Brain microvascular endothelial cell (primary cell): ENCODE data around the gene TIMM17B.

Experiments used
- DNase-seq: peaks from one replicate; pipeline ENCODE4 v3.0.0-alpha.2; 2020
- H3K27ac ChIP-seq: fragments of 250-450 bp; sonication (Bioruptor Pico); 2 replicates; pipeline ENCODE4 v1.5.1; 2020; ENCODE audit warnings: mild to moderate bottlenecking, moderate library complexity
- H3K27me3 ChIP-seq: fragments of 250-450 bp; sonication (Bioruptor Pico); replicated peaks from 2 replicates; pipeline ENCODE4 v1.5.1; 2020; ENCODE audit warnings: mild to moderate bottlenecking
- H3K36me3 ChIP-seq: fragments of 250-450 bp; sonication (Bioruptor Pico); replicated peaks from 2 replicates; pipeline ENCODE4 v1.5.1; 2020; ENCODE audit warnings: mild to moderate bottlenecking
- H3K4me3 ChIP-seq: 2 replicates; pipeline ENCODE4 v1.5.1; 2011; ENCODE audit warnings: low read depth, mild to moderate bottlenecking, control low read depth, low read length, moderate library complexity
- in situ Hi-C: cut with HindIII; loops from 2 replicates; pipeline ENCODE4 v1.10.0; 2017; ENCODE audit warnings: low sequenced_read_pairs, low pct_ligation_motif_present
- TF ChIP-seq, protein P1 (sequence below): IDR thresholded peaks from 2 replicates; pipeline ENCODE4 v1.5.1; 2011; ENCODE audit warnings: low read depth, mild to moderate bottlenecking, moderate library complexity, low read length, control low read depth, inconsistent platforms; ENCODE audit errors: missing control alignments

Gene TIMM17B

DNA sequence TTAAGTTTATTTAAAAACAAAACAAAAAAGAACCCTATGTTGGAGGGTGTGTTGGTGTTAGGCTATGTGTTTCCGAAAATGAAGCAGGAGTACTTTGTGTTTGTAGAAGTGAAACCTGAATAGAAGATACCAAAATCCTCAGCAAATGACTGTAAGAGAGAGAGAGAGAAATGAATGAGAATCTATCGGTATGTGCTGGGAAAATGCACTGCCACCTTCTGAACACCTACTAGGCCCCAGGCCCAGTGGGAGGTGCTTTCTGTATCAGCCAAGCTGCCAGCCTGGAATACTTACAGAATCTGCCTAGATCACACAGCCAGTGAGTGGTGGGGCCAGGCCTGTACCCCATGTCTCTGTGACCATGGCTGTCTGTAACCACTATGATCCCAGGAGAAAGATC is 36.2 kb upstream of the TIMM17B start:
- TF ChIP-seq, protein P1, sequence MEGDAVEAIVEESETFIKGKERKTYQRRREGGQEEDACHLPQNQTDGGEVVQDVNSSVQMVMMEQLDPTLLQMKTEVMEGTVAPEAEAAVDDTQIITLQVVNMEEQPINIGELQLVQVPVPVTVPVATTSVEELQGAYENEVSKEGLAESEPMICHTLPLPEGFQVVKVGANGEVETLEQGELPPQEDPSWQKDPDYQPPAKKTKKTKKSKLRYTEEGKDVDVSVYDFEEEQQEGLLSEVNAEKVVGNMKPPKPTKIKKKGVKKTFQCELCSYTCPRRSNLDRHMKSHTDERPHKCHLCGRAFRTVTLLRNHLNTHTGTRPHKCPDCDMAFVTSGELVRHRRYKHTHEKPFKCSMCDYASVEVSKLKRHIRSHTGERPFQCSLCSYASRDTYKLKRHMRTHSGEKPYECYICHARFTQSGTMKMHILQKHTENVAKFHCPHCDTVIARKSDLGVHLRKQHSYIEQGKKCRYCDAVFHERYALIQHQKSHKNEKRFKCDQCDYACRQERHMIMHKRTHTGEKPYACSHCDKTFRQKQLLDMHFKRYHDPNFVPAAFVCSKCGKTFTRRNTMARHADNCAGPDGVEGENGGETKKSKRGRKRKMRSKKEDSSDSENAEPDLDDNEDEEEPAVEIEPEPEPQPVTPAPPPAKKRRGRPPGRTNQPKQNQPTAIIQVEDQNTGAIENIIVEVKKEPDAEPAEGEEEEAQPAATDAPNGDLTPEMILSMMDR: no peak
- Histone ChIP-seq H3K27me3 (no peaks in the 10 kb centered on the region), H3K36me3 (peaks cover 5% of the 10 kb centered on the region), H3K4me3 (no peak overlapping the region), H3K27ac (no peak overlapping the region)
- in situ Hi-C loops: no loop called here
- no peak for DNase-seq

GRCh38 chrX:48927736-48928382 is 30.3 kb upstream of the TIMM17B start:
- no peak overlapping the region for H3K4me3 ChIP-seq
- DNase-seq: no peak
- no peak overlapping the region for H3K27ac ChIP-seq
- no peaks in the 10 kb centered on the region for H3K27me3 ChIP-seq
- peaks cover 7% of the 10 kb centered on the region for H3K36me3 ChIP-seq
- in situ Hi-C loops: no loop called here
- TF ChIP-seq, protein P1: no peak

- in situ Hi-C loops: no loop called here
- H3K36me3 ChIP-seq: peaks cover 7% of the 10 kb centered on the region
- H3K27ac ChIP-seq: no peak overlapping the region
Observed at GRCh38 chrX:48927123-48927522, 29.6 kb upstream of the TIMM17B start.

DNA sequence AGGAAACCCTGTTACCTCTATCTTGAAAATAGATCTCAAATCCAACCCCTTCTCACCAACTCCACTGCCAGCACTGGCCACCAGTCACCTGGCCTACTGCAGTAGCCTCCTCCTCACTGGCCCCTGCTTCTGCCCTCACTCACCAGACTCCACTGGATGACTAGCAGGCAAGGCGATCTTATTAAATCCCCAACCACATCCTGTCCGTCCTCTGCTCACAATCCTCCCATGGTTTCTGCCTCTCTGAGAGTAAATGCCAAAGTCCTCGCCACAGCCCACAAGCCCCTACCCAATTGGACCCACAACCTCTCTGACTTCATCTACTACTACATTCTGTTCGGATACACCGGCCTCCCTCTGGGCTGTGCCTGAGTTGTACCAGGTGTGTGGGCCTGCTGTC is 26.7 kb upstream of the TIMM17B start:
- no peak overlapping the region for H3K4me3 ChIP-seq
- peaks cover 7% of the 10 kb centered on the region for H3K36me3 ChIP-seq
- TF ChIP-seq, protein P1: no peak
- in situ Hi-C loops: no loop called here
- DNase-seq: no peak
- no peaks in the 10 kb centered on the region for H3K27me3 ChIP-seq
- H3K27ac ChIP-seq: no peak overlapping the region

More at GRCh38 chrX:48927123-48927522, 29.6 kb upstream of the TIMM17B start:
- Histone ChIP-seq H3K27me3 (no peaks in the 10 kb centered on the region), H3K4me3 (no peak overlapping the region)
- no peak for DNase-seq
- TF ChIP-seq, protein P1: no peak

GRCh38 chrX:48923771-48924170 is 26.2 kb upstream of the TIMM17B start:
- in situ Hi-C loops: no loop called here
- Histone ChIP-seq H3K4me3 (no peak overlapping the region), H3K27me3 (no peaks in the 10 kb centered on the region), H3K36me3 (peaks cover 7% of the 10 kb centered on the region), H3K27ac (no peak overlapping the region)
- TF ChIP-seq, protein P1: no peak
- no peak for DNase-seq

- H3K27ac ChIP-seq: no peak overlapping the region
- H3K4me3 ChIP-seq: no peak overlapping the region
- TF ChIP-seq, protein P1: no peak
- peaks cover 7% of the 10 kb centered on the region for H3K36me3 ChIP-seq
- H3K27me3 ChIP-seq: no peaks in the 10 kb centered on the region
- in situ Hi-C loops: no loop called here
- DNase-seq: no peak
Observed at GRCh38 chrX:48920718-48921104, 23.1 kb upstream of the TIMM17B start.
